Activated CD4-positive, CD25-positive, alpha-beta regulatory T cell treated with anti-CD3 and anti-CD28 coated beads, Interleukin-2, amount 50 U/mL, for 72 hours (primary cell): Measurements from ENCODE around the gene USP1.
A peak's percentile ranks its signal among the peaks of the same experiment; 100 is the strongest.

Experiments used
- DNase-seq: peaks from one replicate; pipeline ENCODE4 v3.0.0; 2021

The USP1 gene

GRCh38 chr1:62436466-62437272 lies at the start of gene USP1:
Gene USP1, plus strand, starts transcription at chr1:62437049. Its CDS starts 2,819 bp downstream, at chr1:62439868.
- peak; percentile 90 for DNase-seq

GRCh38 chr1:62389531-62389930 lies 47.3 kb upstream of the USP1 start:
- no peak for DNase-seq

GRCh38 chr1:62390071-62390470 lies 46.8 kb upstream of the USP1 start:
- no peak for DNase-seq

GRCh38 chr1:62391369-62391971 lies 45.4 kb upstream of the USP1 start:
- no peak for DNase-seq

GRCh38 chr1:62392951-62393350 lies 43.9 kb upstream of the USP1 start:
- no peak for DNase-seq

GRCh38 chr1:62394646-62395045 lies 42.2 kb upstream of the USP1 start:
- no peak for DNase-seq

GRCh38 chr1:62395291-62395690 lies 41.6 kb upstream of the USP1 start:
- DNase-seq = no peak

GRCh38 chr1:62396871-62397270 lies 40.0 kb upstream of the USP1 start:
- DNase-seq = no peak

GRCh38 chr1:62397301-62397700 lies 39.5 kb upstream of the USP1 start:
- no peak for DNase-seq

GRCh38 chr1:62398377-62398776 lies 38.5 kb upstream of the USP1 start:
- no peak for DNase-seq

GRCh38 chr1:62401034-62401760 lies 35.7 kb upstream of the USP1 start:
- DNase-seq = no peak

GRCh38 chr1:62405247-62405646 lies 31.6 kb upstream of the USP1 start:
- DNase-seq = no peak

GRCh38 chr1:62406576-62406975 lies 30.3 kb upstream of the USP1 start:
- DNase-seq = no peak

GRCh38 chr1:62407398-62408009 lies 29.3 kb upstream of the USP1 start:
- no peak for DNase-seq

- no peak for DNase-seq
Observed at GRCh38 chr1:62415687-62416086, 21.2 kb upstream of the USP1 start.

- no peak for DNase-seq
Observed at GRCh38 chr1:62417351-62417999, 19.4 kb upstream of the USP1 start.

- DNase-seq = no peak
Observed at GRCh38 chr1:62420214-62420613, 16.6 kb upstream of the USP1 start.

GRCh38 chr1:62423580-62424242 lies 13.1 kb upstream of the USP1 start:
- DNase-seq = no peak

- DNase-seq = no peak
Observed at GRCh38 chr1:62424411-62424810, 12.4 kb upstream of the USP1 start.

- no peak for DNase-seq
Observed at GRCh38 chr1:62425041-62425440, 11.8 kb upstream of the USP1 start.

- DNase-seq = no peak
Observed at GRCh38 chr1:62426237-62426636, 10.6 kb upstream of the USP1 start.

- no peak for DNase-seq
Observed at GRCh38 chr1:62426794-62427193, 10.1 kb upstream of the USP1 start.
